ENCODE results near the gene IRF3. TPM values are rescaled to one million over a fixed set of nuclear protein-coding genes. Genes with fewer than 3 reads are reported as not detected.

The IRF3 gene
- total and polyA plus RNA-seq, 10 of the 15 experiments (the other 5 are each of a cell fraction or from before 2014, with no cell fraction given): 5.5 to 110 (median 63.4) TPM

DNA sequence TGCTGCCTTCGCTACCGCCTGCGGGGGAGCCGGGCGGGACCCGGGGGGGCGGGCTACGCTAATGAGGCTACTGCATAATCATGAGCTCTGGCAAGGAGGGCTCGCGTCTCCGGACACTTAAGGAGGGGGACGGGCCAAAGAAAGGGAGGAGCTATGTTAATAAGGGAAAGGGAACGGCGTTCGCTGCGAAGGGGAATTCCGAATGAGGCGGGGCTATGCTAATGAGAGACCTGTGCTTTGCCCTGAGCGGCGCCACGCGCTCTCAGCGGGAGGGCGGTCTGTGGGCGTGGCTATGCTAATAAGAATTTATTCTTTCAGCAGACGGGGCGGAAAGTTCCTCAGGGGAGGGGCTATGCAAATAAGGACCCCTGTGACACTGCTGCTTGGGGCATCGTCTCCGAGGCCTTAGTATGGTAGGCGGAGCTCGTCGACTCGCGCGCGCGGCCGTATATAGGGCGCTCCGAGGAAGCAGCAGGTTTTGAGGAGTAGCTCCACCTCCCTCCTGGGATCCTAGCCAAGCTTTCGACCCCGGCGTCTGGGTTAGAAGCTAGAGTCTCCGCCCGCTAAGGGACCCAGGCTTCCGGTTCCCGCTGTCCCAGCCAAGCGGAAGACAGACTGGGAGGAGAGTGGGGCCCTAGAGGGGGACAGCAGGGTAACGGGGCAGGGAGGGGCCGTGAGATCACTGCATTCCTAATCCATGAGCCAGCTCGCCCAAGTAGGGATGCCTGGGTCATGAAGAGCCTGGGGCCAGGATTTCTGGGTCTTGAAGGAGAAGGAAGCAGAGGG is 25.4 kb downstream of the IRF3 start, which contains the start of gene RRAS:
Gene RRAS (minus strand): TSS at position 31 of the 786 bp plus-strand sequence. CDS start 45 bp downstream, outside the sequence.
- POLR2A ChIA-PET: interaction anchor here (0.6 to 6.5 kb wide), 26 partner anchors 8 to 1307 kb away, joined by 3 to 200 read pairs (median 4); partner anchors contain the start of genes AKT1S1, ALDH16A1, ATF5 and BCL2L12
- SMC1A ChIA-PET (ENCODE audit: uncharacterized antibody, unreplicated experiment): interaction anchor here (1.0 to 1.6 kb wide), 10 partner anchors 24 to 71 kb away, joined by 4 to 15 read pairs (median 6); partner anchors contain the start of genes BCL2L12, IRF3, NOSIP and PRMT1
- Histone ChIP-seq H2AFZ (ENCODE audit: control insufficient read depth, low read depth, low read length) (peak within 1 kb of the TSS; percentile 68), H3K27me3 (replicated peaks in 1 of 2; ENCODE audit: control insufficient read depth in 2 of 2, insufficient read depth in 2 of 2, low read length in 1 of 2) (no peaks in the 10 kb centered on the region), H3K36me3 (ENCODE audit: control insufficient read depth in 2 of 2, insufficient read depth in 2 of 2, low read length in 1 of 2) (no peaks in the 10 kb centered on the region; a peak in 1 of 4 replicates), H4K20me1 (ENCODE audit: control insufficient read depth, insufficient read depth) (no peaks in the 10 kb centered on the region), H3K9me3 (replicated peaks; ENCODE audit: control insufficient read depth, insufficient read depth, low read length) (no peaks in the 10 kb centered on the region), H3K9ac (ENCODE audit: control insufficient read depth, insufficient read depth, low read length) (peak within 1 kb of the TSS; percentile 98), H3K4me2 (ENCODE audit: control insufficient read depth, insufficient read depth) (peak within 1 kb of the TSS; percentile 90), H3K4me1 (ENCODE audit: control insufficient read depth, insufficient read depth, low read length) (peaks cover 18% of the 10 kb centered on the region), H3K4me3 (peak within 1 kb of the TSS; percentile 80), H3K27ac (ENCODE audit: control insufficient read depth, insufficient read depth) (peak within 1 kb of the TSS; percentile 98), H3K79me2 (ENCODE audit: control insufficient read depth, insufficient read depth, low read length) (peaks cover 36% of the 10 kb centered on the region)
- RAD21 ChIA-PET (ENCODE audit: unreplicated experiment): interaction anchor here (0.5 to 5.1 kb wide), 21 partner anchors 10 to 693 kb away, joined by 3 to 131 read pairs (median 4); partner anchors contain the start of genes AP2A1, BCL2L12, IRF3 and NOSIP
- whole genome bisulfite sequencing (ENCODE audit: insufficient coverage, insufficient replicate concordance, low lambda C conversion rate, missing lambda C conversion rate): 2% methylated on average over 43 of the region's 51 CpGs
- intact Hi-C loops (cut with micrococcal nuclease; ENCODE audit: unreplicated experiment) (loop anchor here (1.0 to 5.0 kb wide), 3 partner anchors 36 to 144 kb away; partner anchors contain the start of genes PRR12 and RPS11), in situ Hi-C loops (cut with MboI) (no loop called here)
- peak; percentile 100 for FAIRE-seq
- CTCF ChIA-PET: interaction anchor here (0.6 to 5.1 kb wide), 16 partner anchors 9 to 151 kb away, joined by 3 to 130 read pairs (median 4); partner anchors contain the start of genes BCL2L12, IRF3 and PRMT1
- DNase-seq (ENCODE audit: low read depth, low spot score): peak; percentile 100
- peak; percentile 79 for ATAC-seq
- no TSS peak for BruUV-seq (replicated peaks)
- TF ChIP-seq RB1 (IDR thresholded peaks at IDR 0.05; ENCODE audit: borderline replicate concordance): peak; percentile 74; the same call in 1 of the 2 replicates
- TF ChIP-seq MAX (IDR thresholded peaks at IDR 0.05; ENCODE audit: low read depth, low read length): peak; percentile 40; the same call in 1 of the 2 replicates
- TF ChIP-seq RAD21 (IDR thresholded peaks at IDR 0.05; ENCODE audit: insufficient read depth, low read depth, low read length): no peak
- peak; percentile 59 for TF ChIP-seq TAF1 (IDR thresholded peaks at IDR 0.05; ENCODE audit: borderline replicate concordance, low read depth, low read length)
- peak; percentile 90; the same call in 2 of the 3 replicates for TF ChIP-seq POU2F2 (IDR thresholded peaks at IDR 0.05; ENCODE audit: borderline replicate concordance, low read depth, low read length)
- 0 out of 2 replicates have a peak, but pooled peaks have one; percentile 38 for TF ChIP-seq IRF3 (IDR thresholded peaks at IDR 0.05)
- TF ChIP-seq BCL11A (IDR thresholded peaks at IDR 0.05; ENCODE audit: low read depth, low read length): no peak
- no peak for TF ChIP-seq REST (IDR thresholded peaks at IDR 0.05; ENCODE audit: low read depth, low read length)
- 0 out of 2 replicates have a peak, but pooled peaks have one; percentile 31 for TF ChIP-seq CBFB (IDR thresholded peaks at IDR 0.05; ENCODE audit: low read depth)
- TF ChIP-seq JUND (IDR thresholded peaks at IDR 0.05; ENCODE audit: low read depth, low read length): no peak
- TF ChIP-seq TCF3 (IDR thresholded peaks at IDR 0.05; ENCODE audit: borderline replicate concordance, insufficient read depth, low read depth, low read length): 0 out of 2 replicates have a peak, but pooled peaks have one; percentile 26
- TF ChIP-seq PML (IDR thresholded peaks at IDR 0.05; ENCODE audit: low read length): peak; percentile 76; the same call in 1 of the 2 replicates
- TF ChIP-seq RELA (IDR thresholded peaks at IDR 0.05; ENCODE audit: borderline replicate concordance, partially characterized antibody): peak; percentile 75
- TF ChIP-seq SRF (IDR thresholded peaks at IDR 0.05; ENCODE audit: low read depth in 2 of 2, low read length in 2 of 2): 0 out of 4 replicates have a peak, but pooled peaks of 1 of the 2 experiments have one; percentile 35
- TF ChIP-seq, protein P1, sequence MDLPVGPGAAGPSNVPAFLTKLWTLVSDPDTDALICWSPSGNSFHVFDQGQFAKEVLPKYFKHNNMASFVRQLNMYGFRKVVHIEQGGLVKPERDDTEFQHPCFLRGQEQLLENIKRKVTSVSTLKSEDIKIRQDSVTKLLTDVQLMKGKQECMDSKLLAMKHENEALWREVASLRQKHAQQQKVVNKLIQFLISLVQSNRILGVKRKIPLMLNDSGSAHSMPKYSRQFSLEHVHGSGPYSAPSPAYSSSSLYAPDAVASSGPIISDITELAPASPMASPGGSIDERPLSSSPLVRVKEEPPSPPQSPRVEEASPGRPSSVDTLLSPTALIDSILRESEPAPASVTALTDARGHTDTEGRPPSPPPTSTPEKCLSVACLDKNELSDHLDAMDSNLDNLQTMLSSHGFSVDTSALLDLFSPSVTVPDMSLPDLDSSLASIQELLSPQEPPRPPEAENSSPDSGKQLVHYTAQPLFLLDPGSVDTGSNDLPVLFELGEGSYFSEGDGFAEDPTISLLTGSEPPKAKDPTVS (IDR thresholded peaks at IDR 0.05; ENCODE audit: low read depth, low read length): no peak
